ENCODE data around the gene PDCD10. TPM values are rescaled to one million over a fixed set of nuclear protein-coding genes. Genes with fewer than 3 reads are reported as not detected.

PDCD10 gene
- total and polyA plus RNA-seq, 2 experiments from 2014 or later = 58.2 to 89.6 TPM

DNA sequence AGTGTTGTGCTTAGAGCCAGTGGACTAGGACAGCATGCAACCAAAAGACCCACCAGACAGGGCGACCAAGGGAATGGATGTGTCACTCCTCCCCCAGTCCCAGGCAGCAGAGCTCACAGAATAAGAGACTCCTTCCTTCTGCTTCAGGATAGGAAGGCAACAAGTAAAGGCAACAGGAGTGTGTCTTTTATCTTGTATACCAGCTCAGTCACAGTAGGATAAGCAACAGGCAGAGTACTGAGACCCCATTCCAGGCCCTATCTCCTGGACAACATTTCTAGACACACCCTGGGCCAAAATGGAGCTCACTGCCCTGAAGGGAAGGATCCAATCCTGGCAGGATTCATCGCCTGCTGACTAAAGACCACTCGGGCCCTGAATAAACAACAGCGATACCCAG, 25.0 kb downstream of the PDCD10 start:
- Histone ChIP-seq H3K79me2 (peaks cover 79% of the 10 kb centered on the region), H3K9me2 (replicated peaks; ENCODE audit: insufficient read depth) (no peaks in the 10 kb centered on the region), H3K9me3 (ENCODE audit: low read depth) (no peaks in the 10 kb centered on the region), H2AFZ (no peak overlapping the region), H3K4me3 (no peak overlapping the region), H3K27me3 (no peaks in the 10 kb centered on the region), H3K27ac (no peak overlapping the region), H4K20me1 (ENCODE audit: insufficient read depth, poor library complexity, severe bottlenecking) (peaks cover 5% of the 10 kb centered on the region), H3K4me1 (ENCODE audit: insufficient read depth) (no peaks in the 10 kb centered on the region), H3K4me2 (no peak overlapping the region), H3K36me3 (replicated peaks; ENCODE audit: insufficient read depth, low read depth) (no peaks in the 10 kb centered on the region)
- no peak for DNase-seq (ENCODE audit: low spot score)
- WGBS (ENCODE audit: low lambda C conversion rate, missing lambda C conversion rate) = 100% methylated on average over 4 of the region's 4 CpGs
- TF ChIP-seq EZH2 (IDR thresholded peaks at IDR 0.05; ENCODE audit: borderline replicate concordance) = no peak
- TF ChIP-seq, protein P1, sequence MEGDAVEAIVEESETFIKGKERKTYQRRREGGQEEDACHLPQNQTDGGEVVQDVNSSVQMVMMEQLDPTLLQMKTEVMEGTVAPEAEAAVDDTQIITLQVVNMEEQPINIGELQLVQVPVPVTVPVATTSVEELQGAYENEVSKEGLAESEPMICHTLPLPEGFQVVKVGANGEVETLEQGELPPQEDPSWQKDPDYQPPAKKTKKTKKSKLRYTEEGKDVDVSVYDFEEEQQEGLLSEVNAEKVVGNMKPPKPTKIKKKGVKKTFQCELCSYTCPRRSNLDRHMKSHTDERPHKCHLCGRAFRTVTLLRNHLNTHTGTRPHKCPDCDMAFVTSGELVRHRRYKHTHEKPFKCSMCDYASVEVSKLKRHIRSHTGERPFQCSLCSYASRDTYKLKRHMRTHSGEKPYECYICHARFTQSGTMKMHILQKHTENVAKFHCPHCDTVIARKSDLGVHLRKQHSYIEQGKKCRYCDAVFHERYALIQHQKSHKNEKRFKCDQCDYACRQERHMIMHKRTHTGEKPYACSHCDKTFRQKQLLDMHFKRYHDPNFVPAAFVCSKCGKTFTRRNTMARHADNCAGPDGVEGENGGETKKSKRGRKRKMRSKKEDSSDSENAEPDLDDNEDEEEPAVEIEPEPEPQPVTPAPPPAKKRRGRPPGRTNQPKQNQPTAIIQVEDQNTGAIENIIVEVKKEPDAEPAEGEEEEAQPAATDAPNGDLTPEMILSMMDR (IDR thresholded peaks at IDR 0.05; ENCODE audit: poor library complexity) = no peak

DNA sequence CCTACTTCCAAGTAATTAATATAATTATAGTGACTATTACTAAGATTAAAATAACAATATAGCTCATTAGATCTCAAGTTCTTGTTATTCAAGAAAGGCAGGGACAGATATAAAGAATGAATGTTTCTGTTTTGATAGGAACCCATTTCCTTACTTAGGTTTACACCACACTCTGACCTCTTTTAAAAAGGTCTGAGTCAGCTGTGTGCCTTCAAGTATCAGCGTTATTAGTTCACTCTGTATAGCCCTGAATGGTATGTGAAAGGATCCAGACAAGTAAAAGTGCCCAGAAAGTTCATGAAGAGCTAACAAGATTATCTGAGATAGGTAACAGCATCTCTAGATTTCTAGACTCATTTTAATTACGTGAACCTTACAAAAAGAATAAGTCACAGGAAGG, 28.9 kb downstream of the PDCD10 start:
- Histone ChIP-seq H3K9me2 (replicated peaks; ENCODE audit: insufficient read depth) (no peaks in the 10 kb centered on the region), H3K4me1 (ENCODE audit: insufficient read depth) (no peaks in the 10 kb centered on the region), H3K27me3 (no peaks in the 10 kb centered on the region), H2AFZ (no peak overlapping the region), H3K36me3 (replicated peaks; ENCODE audit: insufficient read depth, low read depth) (peaks cover 5% of the 10 kb centered on the region), H3K79me2 (peaks cover 46% of the 10 kb centered on the region), H4K20me1 (ENCODE audit: insufficient read depth, poor library complexity, severe bottlenecking) (peaks cover 2% of the 10 kb centered on the region), H3K4me2 (no peak overlapping the region), H3K4me3 (no peak overlapping the region), H3K9me3 (ENCODE audit: low read depth) (no peaks in the 10 kb centered on the region), H3K27ac (no peak overlapping the region)
- no peak for DNase-seq (ENCODE audit: low spot score)
- WGBS (ENCODE audit: low lambda C conversion rate, missing lambda C conversion rate) = 60% methylated on average over 2 of the region's 2 CpGs
- TF ChIP-seq EZH2phosphoT487 (IDR thresholded peaks at IDR 0.05; ENCODE audit: low read depth, severe bottlenecking, unreplicated experiment) (no peak), EZH2 (IDR thresholded peaks at IDR 0.05; ENCODE audit: borderline replicate concordance) (no peak)
- TF ChIP-seq, protein P1 (IDR thresholded peaks at IDR 0.05; ENCODE audit: poor library complexity) = no peak

DNA sequence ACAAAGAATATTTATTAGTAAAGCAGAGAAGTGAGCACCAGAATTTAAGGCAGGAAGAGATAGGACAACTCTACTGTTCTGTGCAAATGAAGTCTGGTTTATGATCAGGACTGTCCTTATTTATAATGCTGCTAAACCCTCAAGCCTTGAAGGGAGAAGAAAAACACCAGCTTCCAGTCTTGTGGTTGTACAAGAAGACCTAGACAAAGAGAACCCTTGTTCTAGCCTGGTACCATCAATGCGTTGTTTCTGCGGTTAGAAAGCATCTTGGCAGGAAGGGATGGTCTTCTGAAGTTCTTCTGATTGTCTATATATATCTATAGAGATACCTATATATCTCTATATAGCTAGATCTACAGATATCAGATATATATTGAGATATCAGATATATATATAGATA, 33.8 kb downstream of the PDCD10 start:
- DNase-seq (ENCODE audit: low spot score) = no peak
- H3K9me2 ChIP-seq (replicated peaks; ENCODE audit: insufficient read depth) = no peaks in the 10 kb centered on the region
- 93% methylated on average over 2 of the region's 2 CpGs for WGBS (ENCODE audit: low lambda C conversion rate, missing lambda C conversion rate)

More for the DNA sequence above, 33.8 kb downstream of the PDCD10 start:
- Histone ChIP-seq H3K36me3 (replicated peaks; ENCODE audit: insufficient read depth, low read depth) (peaks cover 5% of the 10 kb centered on the region), H3K9me3 (ENCODE audit: low read depth) (no peaks in the 10 kb centered on the region), H3K27me3 (no peaks in the 10 kb centered on the region), H4K20me1 (ENCODE audit: insufficient read depth, poor library complexity, severe bottlenecking) (peaks cover 2% of the 10 kb centered on the region), H3K79me2 (peaks cover 14% of the 10 kb centered on the region), H2AFZ (no peak overlapping the region), H3K27ac (no peak overlapping the region), H3K4me3 (no peak overlapping the region), H3K4me2 (no peak overlapping the region), H3K4me1 (ENCODE audit: insufficient read depth) (no peaks in the 10 kb centered on the region)
- TF ChIP-seq, protein P1 (IDR thresholded peaks at IDR 0.05; ENCODE audit: poor library complexity) = no peak
- TF ChIP-seq EZH2 (IDR thresholded peaks at IDR 0.05; ENCODE audit: borderline replicate concordance) (no peak), EZH2phosphoT487 (IDR thresholded peaks at IDR 0.05; ENCODE audit: low read depth, severe bottlenecking, unreplicated experiment) (no peak)
